ENCODE data around the gene EPSTI1.

EPSTI1 gene

DNA sequence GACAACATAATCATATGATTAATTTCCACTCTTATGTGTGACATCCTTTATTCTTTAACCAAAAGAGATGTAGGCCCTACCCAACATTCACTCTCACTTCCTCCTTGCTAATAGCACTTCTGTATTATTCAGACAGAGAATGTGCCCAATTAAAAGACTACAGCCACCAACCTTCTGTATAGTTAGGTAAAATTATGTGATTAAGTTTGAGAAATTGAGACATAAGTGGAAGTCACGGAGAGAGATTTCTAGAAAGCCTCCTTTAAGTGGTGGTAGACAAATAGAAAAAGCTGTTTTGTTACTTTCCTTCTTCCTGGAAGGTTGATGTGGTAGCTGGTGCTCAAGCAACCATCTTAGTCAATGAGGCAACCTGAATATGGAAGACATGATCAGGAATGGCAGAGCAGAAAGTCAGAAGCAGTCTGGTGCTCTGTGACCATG is 14.8 kb downstream of the EPSTI1 start:
- H3K4me3 ChIP-seq (ENCODE audit: low read depth in 1 of 2, low read length in 1 of 2): no peak overlapping the region
- H3K27ac ChIP-seq: no peak overlapping the region
- no peaks in the 10 kb centered on the region for H3K27me3 ChIP-seq
- no peaks in the 10 kb centered on the region for H3K4me1 ChIP-seq (ENCODE audit: control insufficient read depth in 1 of 2, insufficient read depth in 1 of 2, low read depth in 1 of 2, low read length in 1 of 2)
- no peaks in the 10 kb centered on the region for H3K9me3 ChIP-seq
- TF ChIP-seq, protein P1, sequence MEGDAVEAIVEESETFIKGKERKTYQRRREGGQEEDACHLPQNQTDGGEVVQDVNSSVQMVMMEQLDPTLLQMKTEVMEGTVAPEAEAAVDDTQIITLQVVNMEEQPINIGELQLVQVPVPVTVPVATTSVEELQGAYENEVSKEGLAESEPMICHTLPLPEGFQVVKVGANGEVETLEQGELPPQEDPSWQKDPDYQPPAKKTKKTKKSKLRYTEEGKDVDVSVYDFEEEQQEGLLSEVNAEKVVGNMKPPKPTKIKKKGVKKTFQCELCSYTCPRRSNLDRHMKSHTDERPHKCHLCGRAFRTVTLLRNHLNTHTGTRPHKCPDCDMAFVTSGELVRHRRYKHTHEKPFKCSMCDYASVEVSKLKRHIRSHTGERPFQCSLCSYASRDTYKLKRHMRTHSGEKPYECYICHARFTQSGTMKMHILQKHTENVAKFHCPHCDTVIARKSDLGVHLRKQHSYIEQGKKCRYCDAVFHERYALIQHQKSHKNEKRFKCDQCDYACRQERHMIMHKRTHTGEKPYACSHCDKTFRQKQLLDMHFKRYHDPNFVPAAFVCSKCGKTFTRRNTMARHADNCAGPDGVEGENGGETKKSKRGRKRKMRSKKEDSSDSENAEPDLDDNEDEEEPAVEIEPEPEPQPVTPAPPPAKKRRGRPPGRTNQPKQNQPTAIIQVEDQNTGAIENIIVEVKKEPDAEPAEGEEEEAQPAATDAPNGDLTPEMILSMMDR (IDR thresholded peaks at IDR 0.05): no peak
- no peaks in the 10 kb centered on the region for H3K36me3 ChIP-seq

DNA sequence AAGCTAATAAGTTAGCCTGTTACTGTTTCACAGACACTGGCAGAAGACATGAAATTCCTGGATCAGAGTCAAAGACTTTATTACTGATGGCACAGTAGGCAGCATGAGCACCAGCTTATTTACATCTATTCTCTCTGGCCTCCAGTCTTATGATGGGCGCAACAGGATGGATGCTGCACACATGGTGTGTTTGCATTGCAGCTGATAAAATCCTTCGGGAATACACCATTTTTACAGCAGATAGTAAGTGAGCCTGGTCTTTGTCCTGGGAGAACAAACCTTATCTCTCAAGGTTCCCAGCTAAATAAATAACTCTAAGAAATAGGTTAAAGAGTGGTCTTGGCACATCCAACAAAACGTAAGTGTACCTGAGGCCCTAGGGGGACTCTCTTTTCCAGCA is 16.0 kb downstream of the EPSTI1 start:
- H3K27ac ChIP-seq: no peak overlapping the region
- TF ChIP-seq, protein P1 (IDR thresholded peaks at IDR 0.05): no peak
- H3K36me3 ChIP-seq: no peaks in the 10 kb centered on the region
- H3K9me3 ChIP-seq: no peaks in the 10 kb centered on the region
- H3K27me3 ChIP-seq: no peaks in the 10 kb centered on the region
- no peak overlapping the region for H3K4me3 ChIP-seq (ENCODE audit: low read depth in 1 of 2, low read length in 1 of 2)
- no peaks in the 10 kb centered on the region for H3K4me1 ChIP-seq (ENCODE audit: control insufficient read depth in 1 of 2, insufficient read depth in 1 of 2, low read depth in 1 of 2, low read length in 1 of 2)

DNA sequence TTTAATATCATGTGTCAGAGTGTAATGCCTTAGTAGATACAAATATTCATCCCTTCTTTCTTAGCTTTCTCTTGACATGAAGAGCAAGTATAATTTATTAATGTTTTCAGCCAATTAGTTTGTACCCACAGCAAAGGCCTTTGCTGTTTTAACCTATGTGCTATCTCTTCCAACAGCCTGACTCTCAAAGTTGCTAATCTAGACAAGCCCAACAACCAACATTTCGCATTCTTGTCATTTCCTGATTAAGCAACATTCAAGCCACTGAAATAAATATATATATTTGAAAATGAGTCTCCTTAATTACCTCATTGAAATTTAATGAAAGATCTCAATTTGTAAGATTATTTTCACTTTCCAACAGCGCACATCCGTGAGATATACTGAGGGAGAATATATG is 18.5 kb downstream of the EPSTI1 start:
- no peaks in the 10 kb centered on the region for H3K9me3 ChIP-seq
- H3K4me1 ChIP-seq (ENCODE audit: control insufficient read depth in 1 of 2, insufficient read depth in 1 of 2, low read depth in 1 of 2, low read length in 1 of 2): no peaks in the 10 kb centered on the region
- TF ChIP-seq, protein P1 (IDR thresholded peaks at IDR 0.05): no peak

DNA sequence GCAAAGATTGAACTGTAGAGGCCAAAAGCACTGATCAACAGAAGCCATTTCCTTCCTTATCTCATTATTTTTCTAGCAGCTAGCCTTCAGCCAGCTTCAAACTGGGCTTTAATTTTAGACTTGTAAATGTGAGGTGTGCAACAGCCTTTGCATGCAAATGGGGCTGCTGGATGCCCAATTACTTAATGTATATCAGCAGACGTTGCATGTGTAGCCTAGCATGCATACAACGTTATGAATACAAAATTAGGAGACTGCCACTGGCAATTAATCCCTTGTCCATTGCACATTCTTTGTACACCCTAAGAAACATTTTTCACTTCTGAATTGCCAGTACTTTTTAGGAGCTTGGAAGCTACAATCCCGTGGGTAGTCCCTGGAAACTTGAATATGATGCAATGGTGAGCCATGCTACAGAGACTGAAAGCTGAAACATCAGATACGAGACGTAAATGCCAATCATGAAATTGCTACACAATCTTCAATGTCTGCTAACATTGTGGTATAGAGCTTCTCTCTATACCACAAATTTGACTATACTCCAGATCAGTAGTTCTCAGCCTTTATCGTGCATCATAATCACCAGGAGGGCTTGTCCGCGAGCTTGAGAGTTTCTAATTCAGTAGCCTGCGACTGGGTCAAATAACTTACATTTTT is 20.2 kb downstream of the EPSTI1 start:
- Histone ChIP-seq H3K4me1 (ENCODE audit: control insufficient read depth in 1 of 2, insufficient read depth in 1 of 2, low read depth in 1 of 2, low read length in 1 of 2) (no peaks in the 10 kb centered on the region), H3K27me3 (no peaks in the 10 kb centered on the region), H3K27ac (no peak overlapping the region), H3K36me3 (no peaks in the 10 kb centered on the region), H3K9me3 (no peaks in the 10 kb centered on the region), H3K4me3 (ENCODE audit: low read depth in 1 of 2, low read length in 1 of 2) (no peak overlapping the region)
- TF ChIP-seq, protein P1 (IDR thresholded peaks at IDR 0.05): no peak

More for the DNA sequence above, 18.5 kb downstream of the EPSTI1 start:
- H3K4me3 ChIP-seq (ENCODE audit: low read depth in 1 of 2, low read length in 1 of 2): no peak overlapping the region
- H3K36me3 ChIP-seq: no peaks in the 10 kb centered on the region
- no peak overlapping the region for H3K27ac ChIP-seq
- no peaks in the 10 kb centered on the region for H3K27me3 ChIP-seq

DNA sequence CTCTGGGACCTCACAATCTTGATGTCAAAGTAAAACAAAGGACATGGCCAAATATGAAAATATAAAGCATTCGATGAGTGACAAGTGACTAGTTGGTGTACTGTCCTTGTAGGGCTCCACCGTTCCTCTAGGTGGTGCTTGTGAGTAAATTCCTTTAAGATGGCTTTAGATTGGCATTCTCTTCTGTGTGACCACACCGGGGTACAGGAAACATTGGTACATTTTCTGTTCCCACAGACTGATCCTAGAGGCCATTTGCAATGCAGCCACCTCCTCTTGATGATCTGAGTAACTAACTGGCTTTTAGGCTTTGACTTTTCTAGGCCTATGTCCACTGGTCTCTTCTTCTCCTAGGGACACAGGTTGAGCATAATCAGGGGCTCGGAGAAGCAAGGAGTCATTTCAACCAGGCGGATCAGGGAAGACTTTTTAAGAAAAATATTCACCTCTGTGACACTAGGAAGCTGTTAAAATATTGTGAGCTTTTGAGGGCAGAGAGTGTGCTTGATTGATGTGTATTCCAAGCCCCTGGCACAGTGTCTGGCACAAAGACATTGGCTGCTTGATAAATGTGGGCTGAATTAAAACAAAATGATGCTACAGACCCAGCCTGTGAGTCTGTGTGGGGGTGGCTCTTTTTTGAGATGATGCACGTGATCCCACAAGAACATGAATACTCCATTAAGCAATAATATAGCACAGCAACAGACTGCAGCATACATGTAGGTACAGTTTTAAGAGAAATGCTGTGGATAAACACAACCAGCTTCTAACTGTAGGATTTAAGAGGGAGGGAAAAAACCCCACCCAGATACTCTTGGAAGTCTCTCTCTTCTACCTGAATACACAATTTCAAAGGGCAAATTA is 21.0 kb downstream of the EPSTI1 start:
- TF ChIP-seq, protein P1 (IDR thresholded peaks at IDR 0.05): peak; percentile 42
- Histone ChIP-seq H3K4me3 (ENCODE audit: low read depth in 1 of 2, low read length in 1 of 2) (no peak overlapping the region), H3K9me3 (no peaks in the 10 kb centered on the region), H3K4me1 (ENCODE audit: control insufficient read depth in 1 of 2, insufficient read depth in 1 of 2, low read depth in 1 of 2, low read length in 1 of 2) (no peaks in the 10 kb centered on the region), H3K36me3 (no peaks in the 10 kb centered on the region), H3K27ac (no peak overlapping the region), H3K27me3 (no peaks in the 10 kb centered on the region)
